IMR-90 (cell line): ENCODE measurements around the gene MRPL1. TPM values are rescaled to one million over a fixed set of nuclear protein-coding genes. Genes with fewer than 3 reads are reported as not detected.

ENCODE experiments used
- ATAC-seq: fragments of 200-7000 bp; cut with Tn5 transposase; 2 replicates; pipeline ENCODE4 v1.9.1; 2020; ENCODE audit warnings: low read depth, mild to moderate bottlenecking, moderate library complexity
- BruUV-seq: library from RNA; stranded (reverse); fragments of 400-500 nt; replicated peaks from 2 replicates; lab custom pipeline; 2021; lab: Mats Ljungman, UMichigan
- CTCF ChIA-PET: fragments of 300-600 bp; formaldehyde crosslinking; extraction: SDS; loops from one replicate; lab custom pipeline; 2021; ENCODE audit warnings: antibody characterized with exemption; lab: Yijun Ruan, JAX
- POLR2A ChIA-PET: fragments of 300-600 bp; sonication (Branson Sonifier 250); formaldehyde crosslinking; loops from one replicate; lab custom pipeline; 2022; ENCODE audit warnings: antibody characterized with exemption; ENCODE audit not compliant: unreplicated experiment; lab: Charles Lee
- DNase-seq: peaks from one replicate; pipeline ENCODE4 v3.0.0; 2013
- H2AFZ ChIP-seq: replicated peaks from 2 replicates; pipeline ENCODE3; 2013; ENCODE audit warnings: low read length, mild to moderate bottlenecking; ENCODE audit not compliant: poor library complexity
- H2AK5ac ChIP-seq: 2 replicates; pipeline ENCODE4 v1.6.1; 2013; ENCODE audit warnings: low read depth, low read length, inconsistent platforms
- H2AK9ac ChIP-seq: replicated peaks from 2 replicates; pipeline ENCODE3; 2013; ENCODE audit warnings: mild to moderate bottlenecking, low read depth, low read length, moderate library complexity; ENCODE audit not compliant: poor library complexity
- H2BK120ac ChIP-seq: 2 replicates; pipeline ENCODE4 v1.6.1; 2013; ENCODE audit warnings: low read depth, low read length, inconsistent platforms
- H2BK15ac ChIP-seq: 3 replicates; pipeline ENCODE4 v1.6.1; 2013; ENCODE audit warnings: low read depth, low read length, inconsistent platforms
- H2BK20ac ChIP-seq: 2 replicates; pipeline ENCODE4 v1.6.1; 2013; ENCODE audit warnings: low read depth, mild to moderate bottlenecking, inconsistent platforms, low read length, moderate library complexity
- H2BK5ac ChIP-seq: 2 replicates; pipeline ENCODE4 v1.6.1; 2013; ENCODE audit warnings: mild to moderate bottlenecking, low read depth, low read length, inconsistent platforms; ENCODE audit not compliant: poor library complexity, severe bottlenecking
- H3K14ac ChIP-seq: replicated peaks from 2 replicates; pipeline ENCODE4 v1.6.1; 2013; ENCODE audit warnings: low read depth, low read length, inconsistent platforms
- H3K18ac ChIP-seq: 2 replicates; pipeline ENCODE4 v1.6.1; 2013; ENCODE audit warnings: low read depth, low read length, control low read depth
- H3K23ac ChIP-seq: 2 replicates; pipeline ENCODE4 v1.6.1; 2013; ENCODE audit warnings: low read depth, low read length, inconsistent platforms
- H3K27ac ChIP-seq: 2 replicates; pipeline ENCODE4 v1.5.1; 2013; ENCODE audit warnings: mild to moderate bottlenecking, control low read depth, low read length; ENCODE audit not compliant: insufficient read depth
- H3K27me3 ChIP-seq: 2 replicates; pipeline ENCODE4 v1.6.1; 2013; ENCODE audit warnings: low read length; ENCODE audit not compliant: control insufficient read depth, insufficient read depth
- H3K36me3 ChIP-seq: 2 replicates; pipeline ENCODE4 v1.6.1; 2013; ENCODE audit warnings: low read length, mixed read lengths; ENCODE audit not compliant: control insufficient read depth, insufficient read depth
- H3K4ac ChIP-seq: 2 replicates; pipeline ENCODE4 v1.6.1; 2013; ENCODE audit warnings: low read depth, low read length, inconsistent platforms
- H3K4me1 ChIP-seq: 2 replicates; pipeline ENCODE4 v1.6.1; 2013; ENCODE audit warnings: low read length, mixed read lengths; ENCODE audit not compliant: control insufficient read depth, insufficient read depth
- H3K4me2 ChIP-seq: 2 replicates; pipeline ENCODE4 v1.6.1; 2013; ENCODE audit warnings: low read depth, mild to moderate bottlenecking, control low read depth, low read length, moderate library complexity
- H3K4me3 ChIP-seq: 2 replicates; pipeline ENCODE4 v1.5.1; 2013; ENCODE audit warnings: low read depth, mild to moderate bottlenecking, control low read depth, low read length, moderate library complexity; ENCODE audit not compliant: insufficient read depth
- H3K56ac ChIP-seq: 2 replicates; pipeline ENCODE4 v1.6.1; 2013; ENCODE audit warnings: low read length, inconsistent platforms; ENCODE audit not compliant: insufficient read depth; ENCODE audit errors: extremely low read depth
- H3K79me1 ChIP-seq, 2 experiments: 2 replicates each; pipeline ENCODE4 v1.6.1; 2013; ENCODE audit warnings: low read length in 2 of 2, inconsistent platforms in 1 of 2, low read depth in 1 of 2
- H3K9ac ChIP-seq: 2 replicates; pipeline ENCODE4 v1.6.1; 2013; ENCODE audit warnings: low read depth, low read length, control low read depth
- H3K9me1 ChIP-seq: 2 replicates; pipeline ENCODE4 v1.6.1; 2013; ENCODE audit warnings: low read length, inconsistent platforms; ENCODE audit not compliant: insufficient read depth
- H3K9me3 ChIP-seq: 2 replicates; pipeline ENCODE4 v1.6.1; 2013; ENCODE audit warnings: low read length; ENCODE audit not compliant: control insufficient read depth, insufficient read depth
- H4K20me1 ChIP-seq: 2 replicates; pipeline ENCODE4 v1.6.1; 2013; ENCODE audit warnings: low read length, inconsistent platforms; ENCODE audit not compliant: insufficient read depth
- H4K5ac ChIP-seq: 2 replicates; pipeline ENCODE4 v1.6.1; 2013; ENCODE audit warnings: mild to moderate bottlenecking, low read depth, low read length, control low read depth
- H4K8ac ChIP-seq, 2 experiments: 2 replicates each; pipeline ENCODE4 v1.6.1; 2013; ENCODE audit warnings: low read depth in 2 of 2, low read length in 2 of 2, control low read depth in 1 of 2, inconsistent platforms in 1 of 2
- H4K91ac ChIP-seq: 2 replicates; pipeline ENCODE4 v1.6.1; 2013; ENCODE audit warnings: low read depth, low read length, inconsistent platforms; ENCODE audit not compliant: insufficient read depth
- BHLHE40 ChIP-seq: fragments of 150-350 bp; IDR thresholded peaks from 2 replicates; pipeline ENCODE4 v1.6.1; 2016; ENCODE audit warnings: mild to moderate bottlenecking, low read depth, low read length
- CEBPB ChIP-seq: IDR thresholded peaks from 2 replicates; pipeline ENCODE4 v1.6.1; 2012; ENCODE audit warnings: low read depth, low read length, improper control_type of control experiment
- CHD1 ChIP-seq: IDR thresholded peaks from 2 replicates; pipeline ENCODE4 v1.6.1; 2012; ENCODE audit warnings: low read depth, low read length, improper control_type of control experiment
- MAZ ChIP-seq: IDR thresholded peaks from 2 replicates; pipeline ENCODE4 v1.6.1; 2012; ENCODE audit warnings: low read depth, mild to moderate bottlenecking, low read length, improper control_type of control experiment, moderate library complexity, borderline replicate concordance
- MXI1 ChIP-seq: IDR thresholded peaks from 2 replicates; pipeline ENCODE4 v1.6.1; 2012; ENCODE audit warnings: low read depth, mild to moderate bottlenecking, low read length, moderate library complexity, borderline replicate concordance
- NFE2L2 ChIP-seq: fragments of 150-350 bp; IDR thresholded peaks from 2 replicates; pipeline ENCODE4 v1.6.1; 2016; ENCODE audit warnings: low read depth, mild to moderate bottlenecking, low read length
- POLR2A ChIP-seq: IDR thresholded peaks from 2 replicates; pipeline ENCODE4 v1.6.1; 2012; ENCODE audit warnings: mild to moderate bottlenecking, low read depth, low read length
- RAD21 ChIP-seq: IDR thresholded peaks from 2 replicates; pipeline ENCODE4 v1.6.1; 2012; ENCODE audit warnings: low read length, improper control_type of control experiment
- USF2 ChIP-seq: fragments of 150-350 bp; IDR thresholded peaks from 2 replicates; pipeline ENCODE4 v1.6.1; 2017; ENCODE audit warnings: mild to moderate bottlenecking, antibody characterized with exemption, low read length, low read depth
- WGBS, 2 experiments: methylation state at CpG; one replicate each; pipeline versions ENCODE4 v1.1.5 to v1.1.7; 2013; ENCODE audit warnings: missing lambda C conversion rate in 2 of 2; ENCODE audit not compliant: insufficient read length in 1 of 2; ENCODE audit errors: extremely low coverage in 2 of 2; 5-methylcytosine and 5-hydroxymethylcytosine counted together
- dilution Hi-C: fragments of 300-500 bp; cut with HindIII; formaldehyde crosslinking; loops from one replicate; pipeline ENCODE4 v1.14.3; 2018; ENCODE audit warnings: low sequenced_read_pairs; ENCODE audit not compliant: unreplicated experiment
- in situ Hi-C: fragments of 300-500 bp; cut with MboI; formaldehyde crosslinking; loops from 3 replicates; pipeline ENCODE4 v1.14.3; 2019; ENCODE audit warnings: low sequenced_read_pairs, inconsistent platforms, mixed read lengths
- intact Hi-C: fragments of 100-400 bp; cut with micrococcal nuclease; formaldehyde crosslinking; loops from 2 replicates; pipeline ENCODE4 v1.10.0; 2022
- polyA plus RNA-seq, 3 experiments: library from polyadenylated mRNA; depleted of rRNA; stranded (reverse); fragments of >200 nt; gene quantifications; 2 replicates each; pipeline ENCODE4 v1.2.3, GENCODE V29; 2012; ENCODE audit warnings: low replicate concordance in 1 of 3
- total RNA-seq: library from RNA; depleted of rRNA; stranded (reverse); fragments of >200 nt; gene quantifications from 2 replicates; pipeline ENCODE4 v1.2.3, GENCODE V29; 2012
- TF ChIP-seq, protein P1 (sequence below): fragments of 150-350 bp; IDR thresholded peaks from 2 replicates; pipeline ENCODE4 v1.6.1; 2016; ENCODE audit warnings: low read depth, mild to moderate bottlenecking, low read length, moderate library complexity, borderline replicate concordance

Gene MRPL1
- total and polyA plus RNA-seq, 2 of the 4 experiments (the other 2 are of a cell fraction): 13.4 to 22.5 TPM

- Histone ChIP-seq H3K18ac (no peak overlapping the region), H3K14ac (no peak overlapping the region), H3K4ac (no peak overlapping the region), H4K91ac (no peak overlapping the region), H2BK5ac (no peak overlapping the region), H2BK15ac (no peak overlapping the region), H3K27me3 (peaks cover 2% of the 10 kb centered on the region), H2AFZ (no peak overlapping the region), H4K5ac (no peak overlapping the region), H2AK5ac (no peak overlapping the region), H3K9me3 (no peaks in the 10 kb centered on the region), H3K9me1 (no peaks in the 10 kb centered on the region), H3K4me1 (no peaks in the 10 kb centered on the region), H3K23ac (no peak overlapping the region), H2AK9ac (no peak overlapping the region), H3K79me1 (no peaks in the 10 kb centered on the region), H3K36me3 (no peaks in the 10 kb centered on the region), H4K20me1 (no peaks in the 10 kb centered on the region), H2BK20ac (no peak overlapping the region), H3K4me3 (no peak overlapping the region), H3K56ac (no peak overlapping the region), H4K8ac (no peak overlapping the region), H3K9ac (no peak overlapping the region), H3K27ac (no peak overlapping the region), H3K4me2 (no peak overlapping the region), H2BK120ac (no peak overlapping the region)
- 50% methylated on average over 1 of the region's 4 CpGs; no CpG with 5 or more reads in 1 of the 2 experiments for WGBS, 2 experiments
- intact Hi-C loops (no loop called here), in situ Hi-C loops (no loop called here), dilution Hi-C loops (no loop called here)
- ChIA-PET POLR2A (no interaction called here), CTCF (no interaction called here)
- DNase-seq (no peak), ATAC-seq (no peak)
- TF ChIP-seq CEBPB (no peak), USF2 (no peak), RAD21 (no peak), BHLHE40 (no peak), MAZ (no peak), NFE2L2 (no peak), MXI1 (no peak), POLR2A (no peak), CHD1 (no peak)
- TF ChIP-seq, protein P1, sequence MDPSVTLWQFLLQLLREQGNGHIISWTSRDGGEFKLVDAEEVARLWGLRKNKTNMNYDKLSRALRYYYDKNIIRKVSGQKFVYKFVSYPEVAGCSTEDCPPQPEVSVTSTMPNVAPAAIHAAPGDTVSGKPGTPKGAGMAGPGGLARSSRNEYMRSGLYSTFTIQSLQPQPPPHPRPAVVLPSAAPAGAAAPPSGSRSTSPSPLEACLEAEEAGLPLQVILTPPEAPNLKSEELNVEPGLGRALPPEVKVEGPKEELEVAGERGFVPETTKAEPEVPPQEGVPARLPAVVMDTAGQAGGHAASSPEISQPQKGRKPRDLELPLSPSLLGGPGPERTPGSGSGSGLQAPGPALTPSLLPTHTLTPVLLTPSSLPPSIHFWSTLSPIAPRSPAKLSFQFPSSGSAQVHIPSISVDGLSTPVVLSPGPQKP: no peak
- no TSS peak for BruUV-seq
Measured at GRCh38 chr4:77834403-77834802, 28.2 kb upstream of the MRPL1 start.
